Natural killer cell (primary cell): ENCODE measurements around the gene ALKAL2. TPM values are rescaled to one million over a fixed set of nuclear protein-coding genes. Genes with fewer than 3 reads are reported as not detected.
"Not testable (repeated sequence)": the region's sequence is repeated elsewhere in the genome, so short reads cannot be mapped to it uniquely, and the experiment has no call there.

ENCODE experiments used
- ATAC-seq, 3 donors: fragments of 150-1000 bp in 2 of 3; fragments of 200-7000 bp in 1 of 3; cut with Tn5 transposase; 1 replicate in 1 of 3; 2 replicates in 2 of 3; pipeline ENCODE4 v1.10.0; 2021; ENCODE audit warnings: mild to moderate bottlenecking in 2 of 3, moderate library complexity in 2 of 3
- DNase-seq, 2 donors: peaks; one replicate each; pipeline versions ENCODE4 v3.0.0 to v3.0.0-alpha.2; 2013 to 2021; ENCODE audit warnings: mixed read lengths in 1 of 2
- H3K27ac ChIP-seq: one replicate; pipeline ENCODE4 v1.5.1; 2013; ENCODE audit warnings: mild to moderate bottlenecking, low read length
- H3K27me3 ChIP-seq: one replicate; pipeline ENCODE4 v1.6.1; 2013; ENCODE audit warnings: low read length; ENCODE audit not compliant: control insufficient read depth, insufficient read depth
- H3K36me3 ChIP-seq: one replicate; pipeline ENCODE4 v1.6.1; 2013; ENCODE audit warnings: low read length; ENCODE audit not compliant: control insufficient read depth, insufficient read depth
- H3K4me1 ChIP-seq: one replicate; pipeline ENCODE4 v1.6.1; 2013; ENCODE audit warnings: low read length; ENCODE audit not compliant: control insufficient read depth, insufficient read depth
- H3K4me3 ChIP-seq: one replicate; pipeline ENCODE4 v1.5.1; 2013; ENCODE audit warnings: low read length
- H3K9me3 ChIP-seq: one replicate; pipeline ENCODE4 v1.6.1; 2013; ENCODE audit warnings: low read length; ENCODE audit not compliant: control insufficient read depth, insufficient read depth
- H3K27ac Mint-ChIP-seq, 2 donors: one replicate each; pipeline ENCODE4 v1.8.0; 2022; ENCODE audit warnings: mild to moderate bottlenecking in 2 of 2, mixed read lengths in 2 of 2, moderate library complexity in 1 of 2
- H3K27me3 Mint-ChIP-seq, 2 donors: one replicate each; pipeline ENCODE4 v1.8.0; 2022; ENCODE audit warnings: low read depth in 2 of 2, mixed read lengths in 2 of 2
- H3K36me3 Mint-ChIP-seq: one replicate; pipeline ENCODE4 v1.8.0; 2022; ENCODE audit warnings: mixed read lengths
- H3K4me1 Mint-ChIP-seq, 2 donors: one replicate each; pipeline ENCODE4 v1.8.0; 2022; ENCODE audit warnings: mixed read lengths in 2 of 2
- H3K4me3 Mint-ChIP-seq: one replicate; pipeline ENCODE4 v1.8.0; 2022; ENCODE audit warnings: mild to moderate bottlenecking, moderate library complexity, mixed read lengths
- H3K9me3 Mint-ChIP-seq, 2 donors: one replicate each; pipeline ENCODE4 v1.8.0; 2022; ENCODE audit warnings: mixed read lengths in 2 of 2
- WGBS: methylation state at CpG from one replicate; pipeline ENCODE4 v1.1.7; 2013; ENCODE audit warnings: missing lambda C conversion rate; ENCODE audit not compliant: insufficient coverage; 5-methylcytosine and 5-hydroxymethylcytosine counted together
- intact Hi-C: fragments of 100-400 bp; cut with micrococcal nuclease; formaldehyde crosslinking; loops from one replicate; pipeline ENCODE4 v1.14.2; 2022
- total RNA-seq, 4 donors: library from RNA; stranded (reverse); fragments of 120-200 nt in 1 of 4; gene quantifications; one replicate each; pipeline versions ENCODE4 v1.2.3 to v1.2.4, GENCODE V29; 2013 to 2022
- TF ChIP-seq, protein P1 (sequence below): fragments of 200-600 bp; IDR thresholded peaks from one replicate; pipeline ENCODE4 v1.8.0; 2022; ENCODE audit warnings: antibody characterized with exemption

ALKAL2 gene, protein sequence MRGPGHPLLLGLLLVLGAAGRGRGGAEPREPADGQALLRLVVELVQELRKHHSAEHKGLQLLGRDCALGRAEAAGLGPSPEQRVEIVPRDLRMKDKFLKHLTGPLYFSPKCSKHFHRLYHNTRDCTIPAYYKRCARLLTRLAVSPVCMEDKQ
- total RNA-seq = 1 to 10 TPM; 1.1 to 2.0 (median 1.7) TPM
- total RNA-seq (2013) = 2.0 TPM

DNA sequence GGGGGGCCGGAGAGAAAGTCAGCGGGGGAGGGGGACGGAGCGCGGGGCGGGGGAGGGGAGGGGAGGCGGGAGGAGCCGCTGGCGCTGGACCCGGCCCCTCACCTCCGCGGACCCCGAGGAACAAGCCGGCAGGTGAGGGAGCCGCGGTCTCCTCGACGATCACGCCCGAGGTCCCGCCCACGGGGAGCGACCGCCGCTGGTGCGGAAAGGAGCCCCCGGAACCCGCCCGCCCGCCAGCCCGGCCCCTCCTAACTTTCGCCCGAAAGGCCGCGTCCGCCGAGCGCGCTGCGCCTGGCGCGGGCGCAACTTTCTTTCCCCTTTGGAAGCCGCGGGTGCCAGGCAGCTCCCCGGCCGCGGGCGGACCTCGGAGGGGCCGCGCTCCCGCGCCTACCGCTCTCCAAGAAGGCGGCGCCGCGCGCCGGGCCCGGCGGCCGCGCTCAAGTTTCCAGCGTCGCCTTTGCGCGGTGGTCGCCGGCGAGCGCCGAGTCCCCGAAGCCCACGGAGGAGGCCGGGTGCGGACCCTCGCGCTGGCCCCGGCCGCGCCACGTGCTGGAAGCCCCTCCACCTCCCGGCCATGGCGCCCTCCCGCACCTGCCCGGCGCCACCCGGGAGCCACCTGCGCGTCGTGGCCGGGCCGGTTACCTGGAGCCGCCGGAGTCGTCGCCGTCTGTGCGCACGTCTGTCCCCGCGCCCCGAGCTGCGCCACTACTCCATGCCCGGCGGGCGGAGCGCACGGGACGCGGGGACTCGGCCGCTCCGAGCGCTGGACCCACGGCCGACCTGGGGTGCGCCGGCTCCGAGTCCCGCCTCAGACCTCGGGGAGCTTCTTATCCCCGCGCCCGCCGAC is at the start of gene ALKAL2:
Gene ALKAL2 (minus strand): TSS at position 181 of the 847 bp plus-strand sequence. CDS start 256 bp downstream, outside the sequence.
- Mint-ChIP-seq H3K4me3 (peak within 1 kb of the TSS; percentile 67), H3K27ac (no peak within 1 kb of the TSS), H3K4me1 (peaks cover 0 to 9% of the 10 kb centered on the region in 2 donors), H3K9me3 (no peaks in the 10 kb centered on the region), H3K36me3 (no peaks in the 10 kb centered on the region), H3K27me3 (peaks cover 0 to 12% of the 10 kb centered on the region in 2 donors)
- Histone ChIP-seq H3K27ac (no peak within 1 kb of the TSS), H3K36me3 (no peaks in the 10 kb centered on the region), H3K4me3 (no peak within 1 kb of the TSS), H3K9me3 (no peaks in the 10 kb centered on the region), H3K27me3 (peaks cover 16% of the 10 kb centered on the region), H3K4me1 (peaks cover 20% of the 10 kb centered on the region)
- intact Hi-C loops = no loop called here
- peak in 2 of 3 donors; percentile 35 to 43 for ATAC-seq
- TF ChIP-seq, protein P1, sequence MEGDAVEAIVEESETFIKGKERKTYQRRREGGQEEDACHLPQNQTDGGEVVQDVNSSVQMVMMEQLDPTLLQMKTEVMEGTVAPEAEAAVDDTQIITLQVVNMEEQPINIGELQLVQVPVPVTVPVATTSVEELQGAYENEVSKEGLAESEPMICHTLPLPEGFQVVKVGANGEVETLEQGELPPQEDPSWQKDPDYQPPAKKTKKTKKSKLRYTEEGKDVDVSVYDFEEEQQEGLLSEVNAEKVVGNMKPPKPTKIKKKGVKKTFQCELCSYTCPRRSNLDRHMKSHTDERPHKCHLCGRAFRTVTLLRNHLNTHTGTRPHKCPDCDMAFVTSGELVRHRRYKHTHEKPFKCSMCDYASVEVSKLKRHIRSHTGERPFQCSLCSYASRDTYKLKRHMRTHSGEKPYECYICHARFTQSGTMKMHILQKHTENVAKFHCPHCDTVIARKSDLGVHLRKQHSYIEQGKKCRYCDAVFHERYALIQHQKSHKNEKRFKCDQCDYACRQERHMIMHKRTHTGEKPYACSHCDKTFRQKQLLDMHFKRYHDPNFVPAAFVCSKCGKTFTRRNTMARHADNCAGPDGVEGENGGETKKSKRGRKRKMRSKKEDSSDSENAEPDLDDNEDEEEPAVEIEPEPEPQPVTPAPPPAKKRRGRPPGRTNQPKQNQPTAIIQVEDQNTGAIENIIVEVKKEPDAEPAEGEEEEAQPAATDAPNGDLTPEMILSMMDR = no peak
- peak in 1 of 2 donors; percentile 13 for DNase-seq
- WGBS = 2% methylated on average over 127 of the region's 128 CpGs

DNA sequence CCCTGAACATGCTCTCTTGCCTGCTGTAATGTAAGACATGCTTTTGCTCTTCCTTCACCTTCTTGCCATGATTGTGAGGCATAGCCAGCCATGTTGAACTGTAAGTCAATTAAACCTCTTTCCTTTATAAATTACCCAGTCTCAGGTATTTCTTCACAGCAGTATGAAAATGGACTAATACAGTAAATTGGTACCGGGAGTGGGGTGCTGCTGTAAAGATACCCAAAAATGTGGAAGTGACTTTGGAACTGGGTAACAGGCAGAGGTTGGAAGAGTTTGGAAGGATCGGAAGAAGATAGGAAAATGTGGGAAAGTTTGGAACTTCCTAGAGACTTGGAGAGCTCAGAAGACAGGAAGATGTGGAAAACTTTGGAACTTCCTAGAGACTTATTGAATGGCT is 49.1 kb upstream of the ALKAL2 start:
- DNase-seq, ATAC-seq, H3K27ac ChIP-seq, H3K27ac Mint-ChIP-seq, H3K4me1 ChIP-seq, H3K36me3 ChIP-seq, H3K27me3 ChIP-seq, H3K4me3 ChIP-seq, intact Hi-C loops, H3K4me1 Mint-ChIP-seq, H3K4me3 Mint-ChIP-seq: not testable (repeated sequence)
- Mint-ChIP-seq H3K27me3 (peaks cover 14 to 29% of the 10 kb centered on the region in 2 donors), H3K36me3 (peaks cover 17% of the 10 kb centered on the region), H3K9me3 (peaks cover 11 to 15% of the 10 kb centered on the region in 2 donors)
- 97% methylated on average over 2 of the region's 2 CpGs for WGBS
- H3K9me3 ChIP-seq = peaks cover 22% of the 10 kb centered on the region

DNA sequence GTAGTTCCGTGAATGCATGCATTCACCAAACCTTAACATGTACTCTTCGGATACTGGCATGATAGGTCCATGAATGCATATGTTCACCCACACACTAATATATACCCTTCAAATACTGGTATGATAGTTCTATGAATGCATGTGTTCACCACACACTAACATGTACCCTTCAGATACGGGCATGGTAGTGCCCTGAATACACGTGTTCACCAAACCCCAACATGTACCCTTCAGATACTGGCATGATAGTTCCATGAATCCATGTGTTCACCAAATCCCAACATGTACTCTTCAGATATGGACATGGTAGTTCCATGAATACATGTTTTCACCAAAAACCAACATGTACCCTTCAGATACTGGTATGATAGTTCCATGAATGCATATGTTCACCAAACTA is 48.5 kb upstream of the ALKAL2 start:
- no peaks in the 10 kb centered on the region for H3K4me1 Mint-ChIP-seq
- H3K27ac ChIP-seq = no peak overlapping the region
- TF ChIP-seq, protein P1 = no peak
- H3K27me3 ChIP-seq = no peaks in the 10 kb centered on the region
- H3K4me1 ChIP-seq = no peaks in the 10 kb centered on the region
- no peak for ATAC-seq
- no peak overlapping the region for H3K4me3 Mint-ChIP-seq
- peaks cover 17 to 29% of the 10 kb centered on the region in 2 donors for H3K27me3 Mint-ChIP-seq
- H3K36me3 Mint-ChIP-seq = peaks cover 17% of the 10 kb centered on the region
- no peaks in the 10 kb centered on the region for H3K36me3 ChIP-seq
- intact Hi-C loops = no loop called here
- no peak overlapping the region for H3K27ac Mint-ChIP-seq
- H3K9me3 Mint-ChIP-seq = peaks cover 11 to 15% of the 10 kb centered on the region in 2 donors
- H3K9me3 ChIP-seq = peaks cover 22% of the 10 kb centered on the region
- WGBS = 94% methylated on average over 4 of the region's 4 CpGs
- no peak overlapping the region for H3K4me3 ChIP-seq
- no peak for DNase-seq

DNA sequence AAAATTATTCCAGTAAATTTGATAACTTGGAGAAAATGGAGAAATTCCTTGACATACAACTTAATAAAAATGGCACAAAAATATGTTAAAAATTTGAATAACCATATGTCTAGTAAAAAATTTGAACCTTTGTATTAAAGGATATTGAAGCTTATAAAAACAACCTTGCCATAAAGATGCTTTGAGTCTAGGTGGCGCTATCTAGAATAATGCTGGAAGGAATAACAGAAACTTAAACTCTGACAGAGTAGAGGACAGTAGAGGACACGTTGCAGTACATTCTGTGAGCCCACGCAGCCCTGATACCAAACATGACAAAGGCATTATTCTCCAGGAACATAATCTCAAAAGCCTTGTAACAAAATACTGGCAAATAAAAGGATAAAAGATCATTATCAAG is 44.7 kb upstream of the ALKAL2 start:
- Histone ChIP-seq H3K4me3 (no peak overlapping the region), H3K27ac (no peak overlapping the region), H3K36me3 (no peaks in the 10 kb centered on the region), H3K9me3 (peaks cover 12% of the 10 kb centered on the region), H3K4me1 (no peaks in the 10 kb centered on the region), H3K27me3 (no peaks in the 10 kb centered on the region)
- Mint-ChIP-seq H3K27me3 (peaks cover 29 to 49% of the 10 kb centered on the region in 2 donors), H3K4me1 (peaks cover 0 to 4% of the 10 kb centered on the region in 2 donors), H3K36me3 (peaks cover 12% of the 10 kb centered on the region), H3K27ac (no peak overlapping the region), H3K4me3 (no peak overlapping the region), H3K9me3 (peaks cover 9 to 12% of the 10 kb centered on the region in 2 donors)
- WGBS = 41% methylated on average over 3 of the region's 3 CpGs
- intact Hi-C loops = no loop called here
- DNase-seq = peak in 1 of 2 donors; percentile 10
- no peak for ATAC-seq
- TF ChIP-seq, protein P1 = peak; percentile 38
